HepG2 (cell line): Measurements from ENCODE around the gene RPL41. TPM values are rescaled to one million over a fixed set of nuclear protein-coding genes. Genes with fewer than 3 reads are reported as not detected.

Experiments
- FLYWCH1 ChIP-seq: sonication (generic); formaldehyde crosslinking; IDR thresholded peaks from 2 replicates; pipeline ENCODE4 v1.8.1; 2023; ENCODE audit warnings: mild to moderate bottlenecking, missing genetic modification reagents
- RFXANK ChIP-seq: IDR thresholded peaks from 2 replicates; pipeline ENCODE4 v1.6.1; 2016
- ZC3H4 ChIP-seq: sonication (generic); formaldehyde crosslinking; IDR thresholded peaks from 2 replicates; pipeline ENCODE4 v1.4.0; 2020; ENCODE audit warnings: missing genetic modification reagents, borderline replicate concordance
- ZNF296 ChIP-seq: sonication (generic); formaldehyde crosslinking; conservative IDR thresholded peaks from 2 replicates; pipeline ENCODE4 v1.5.0; 2020; ENCODE audit warnings: mild to moderate bottlenecking, missing genetic modification reagents
- ZNF382 ChIP-seq: sonication (generic); formaldehyde crosslinking; IDR thresholded peaks from 2 replicates; pipeline ENCODE4 v1.5.0; 2020; ENCODE audit warnings: missing genetic modification reagents, mild to moderate bottlenecking, borderline replicate concordance
- ZNF713 ChIP-seq: sonication (generic); formaldehyde crosslinking; IDR thresholded peaks from 2 replicates; pipeline ENCODE4 v1.4.0; 2020; ENCODE audit warnings: mild to moderate bottlenecking, missing genetic modification reagents
- polyA plus RNA-seq, 8 experiments: library from polyadenylated mRNA; depleted of rRNA in 3 of 8; stranded (reverse) in 7 of 8; unstranded in 1 of 8; fragments of >200 nt; fragmentation: Illumina TruSeq in 4 of 8; extraction: Trizol in 4 of 8; gene quantifications; 2 replicates each; pipeline versions ENCODE4 v1.2.1 to v1.2.3, GENCODE V29; 2011 to 2016; ENCODE audit warnings: low read depth in 4 of 8, missing spikeins in 1 of 8, mixed read lengths in 1 of 8; ENCODE audit not compliant: insufficient read depth in 1 of 8
- total RNA-seq, 5 experiments: library from RNA; depleted of rRNA; stranded (reverse); fragments of >200 nt; fragmentation: Illumina TruSeq; extraction: Trizol; gene quantifications; 2 replicates each; pipeline ENCODE4 v1.2.3, GENCODE V29; 2016; ENCODE audit warnings: low read depth in 1 of 5
- TF ChIP-seq, protein P1 (sequence below): sonication (generic); formaldehyde crosslinking; IDR thresholded peaks from 2 replicates; pipeline ENCODE4 v1.9.0; 2021; ENCODE audit warnings: missing genetic modification reagents, borderline replicate concordance
- TF ChIP-seq, protein P2 (sequence below): sonication (generic); formaldehyde crosslinking; IDR thresholded peaks from 2 replicates; pipeline ENCODE4 v1.5.0; 2020; ENCODE audit warnings: missing genetic modification reagents
- TF ChIP-seq, protein P3 (sequence below): sonication (generic); formaldehyde crosslinking; IDR thresholded peaks from 2 replicates; pipeline ENCODE4 v1.9.0; 2021; ENCODE audit warnings: mild to moderate bottlenecking, missing genetic modification reagents
- TF ChIP-seq, protein P4 (sequence below): sonication (generic); formaldehyde crosslinking; IDR thresholded peaks from 2 replicates; pipeline ENCODE4 v1.4.0; 2020; ENCODE audit warnings: mild to moderate bottlenecking, missing genetic modification reagents

Gene RPL41
- total and polyA plus RNA-seq, 2 of the 13 experiments (the other 11 are each of a cell fraction or from before 2014, with no cell fraction given), result 4,012 to 7,670 TPM

DNA sequence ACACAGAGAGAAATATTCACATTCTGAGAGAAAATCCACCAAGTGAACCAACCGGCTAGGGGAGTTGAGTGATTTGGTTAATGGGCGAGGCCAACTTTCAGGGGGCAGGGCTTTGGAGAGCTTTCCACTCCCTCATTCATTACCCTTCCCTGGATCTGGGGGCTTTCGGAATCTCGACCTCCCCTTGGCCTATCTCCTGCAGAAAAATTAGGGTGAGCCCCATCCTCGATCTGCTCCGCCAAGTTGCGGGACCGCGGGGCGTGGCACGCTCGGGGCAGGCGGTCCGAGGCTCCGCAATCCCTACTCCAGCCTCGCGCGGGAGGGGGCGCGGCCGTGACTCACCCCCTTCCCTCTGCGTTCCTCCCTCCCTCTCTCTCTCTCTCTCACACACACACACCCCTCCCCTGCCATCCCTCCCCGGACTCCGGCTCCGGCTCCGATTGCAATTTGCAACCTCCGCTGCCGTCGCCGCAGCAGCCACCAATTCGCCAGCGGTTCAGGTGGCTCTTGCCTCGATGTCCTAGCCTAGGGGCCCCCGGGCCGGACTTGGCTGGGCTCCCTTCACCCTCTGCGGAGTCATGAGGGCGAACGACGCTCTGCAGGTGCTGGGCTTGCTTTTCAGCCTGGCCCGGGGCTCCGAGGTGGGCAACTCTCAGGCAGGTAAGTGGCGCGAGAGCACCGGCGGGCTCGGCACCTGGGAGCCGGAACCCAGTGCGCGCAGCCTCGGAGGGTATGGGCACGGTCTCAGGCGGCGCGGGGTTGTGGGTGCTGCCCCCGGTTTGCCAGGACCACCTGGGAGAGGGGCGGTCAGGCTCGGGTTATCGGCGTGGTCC, 36.5 kb upstream of the RPL41 start, which contains the start of gene ERBB3 (continued):
- TF ChIP-seq, protein P1, sequence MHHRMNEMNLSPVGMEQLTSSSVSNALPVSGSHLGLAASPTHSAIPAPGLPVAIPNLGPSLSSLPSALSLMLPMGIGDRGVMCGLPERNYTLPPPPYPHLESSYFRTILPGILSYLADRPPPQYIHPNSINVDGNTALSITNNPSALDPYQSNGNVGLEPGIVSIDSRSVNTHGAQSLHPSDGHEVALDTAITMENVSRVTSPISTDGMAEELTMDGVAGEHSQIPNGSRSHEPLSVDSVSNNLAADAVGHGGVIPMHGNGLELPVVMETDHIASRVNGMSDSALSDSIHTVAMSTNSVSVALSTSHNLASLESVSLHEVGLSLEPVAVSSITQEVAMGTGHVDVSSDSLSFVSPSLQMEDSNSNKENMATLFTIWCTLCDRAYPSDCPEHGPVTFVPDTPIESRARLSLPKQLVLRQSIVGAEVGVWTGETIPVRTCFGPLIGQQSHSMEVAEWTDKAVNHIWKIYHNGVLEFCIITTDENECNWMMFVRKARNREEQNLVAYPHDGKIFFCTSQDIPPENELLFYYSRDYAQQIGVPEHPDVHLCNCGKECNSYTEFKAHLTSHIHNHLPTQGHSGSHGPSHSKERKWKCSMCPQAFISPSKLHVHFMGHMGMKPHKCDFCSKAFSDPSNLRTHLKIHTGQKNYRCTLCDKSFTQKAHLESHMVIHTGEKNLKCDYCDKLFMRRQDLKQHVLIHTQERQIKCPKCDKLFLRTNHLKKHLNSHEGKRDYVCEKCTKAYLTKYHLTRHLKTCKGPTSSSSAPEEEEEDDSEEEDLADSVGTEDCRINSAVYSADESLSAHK (CRISPR knock-in tag), result no peak
- no peak for TF ChIP-seq ZNF382
- TF ChIP-seq ZNF713 (CRISPR knock-in tag), result no peak
- TF ChIP-seq ZNF296, result no peak
- TF ChIP-seq, protein P2, sequence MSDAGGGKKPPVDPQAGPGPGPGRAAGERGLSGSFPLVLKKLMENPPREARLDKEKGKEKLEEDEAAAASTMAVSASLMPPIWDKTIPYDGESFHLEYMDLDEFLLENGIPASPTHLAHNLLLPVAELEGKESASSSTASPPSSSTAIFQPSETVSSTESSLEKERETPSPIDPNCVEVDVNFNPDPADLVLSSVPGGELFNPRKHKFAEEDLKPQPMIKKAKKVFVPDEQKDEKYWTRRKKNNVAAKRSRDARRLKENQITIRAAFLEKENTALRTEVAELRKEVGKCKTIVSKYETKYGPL (CRISPR knock-in tag), result 0 out of 2 replicates have a peak, but pooled peaks have one; percentile 25
- TF ChIP-seq ZC3H4 (CRISPR knock-in tag), result no peak
- no peak for TF ChIP-seq RFXANK (CRISPR knock-in tag)
- peak; percentile 87; the same call in 1 of the 2 replicates for TF ChIP-seq FLYWCH1 (CRISPR knock-in tag)
- TF ChIP-seq, protein P3, sequence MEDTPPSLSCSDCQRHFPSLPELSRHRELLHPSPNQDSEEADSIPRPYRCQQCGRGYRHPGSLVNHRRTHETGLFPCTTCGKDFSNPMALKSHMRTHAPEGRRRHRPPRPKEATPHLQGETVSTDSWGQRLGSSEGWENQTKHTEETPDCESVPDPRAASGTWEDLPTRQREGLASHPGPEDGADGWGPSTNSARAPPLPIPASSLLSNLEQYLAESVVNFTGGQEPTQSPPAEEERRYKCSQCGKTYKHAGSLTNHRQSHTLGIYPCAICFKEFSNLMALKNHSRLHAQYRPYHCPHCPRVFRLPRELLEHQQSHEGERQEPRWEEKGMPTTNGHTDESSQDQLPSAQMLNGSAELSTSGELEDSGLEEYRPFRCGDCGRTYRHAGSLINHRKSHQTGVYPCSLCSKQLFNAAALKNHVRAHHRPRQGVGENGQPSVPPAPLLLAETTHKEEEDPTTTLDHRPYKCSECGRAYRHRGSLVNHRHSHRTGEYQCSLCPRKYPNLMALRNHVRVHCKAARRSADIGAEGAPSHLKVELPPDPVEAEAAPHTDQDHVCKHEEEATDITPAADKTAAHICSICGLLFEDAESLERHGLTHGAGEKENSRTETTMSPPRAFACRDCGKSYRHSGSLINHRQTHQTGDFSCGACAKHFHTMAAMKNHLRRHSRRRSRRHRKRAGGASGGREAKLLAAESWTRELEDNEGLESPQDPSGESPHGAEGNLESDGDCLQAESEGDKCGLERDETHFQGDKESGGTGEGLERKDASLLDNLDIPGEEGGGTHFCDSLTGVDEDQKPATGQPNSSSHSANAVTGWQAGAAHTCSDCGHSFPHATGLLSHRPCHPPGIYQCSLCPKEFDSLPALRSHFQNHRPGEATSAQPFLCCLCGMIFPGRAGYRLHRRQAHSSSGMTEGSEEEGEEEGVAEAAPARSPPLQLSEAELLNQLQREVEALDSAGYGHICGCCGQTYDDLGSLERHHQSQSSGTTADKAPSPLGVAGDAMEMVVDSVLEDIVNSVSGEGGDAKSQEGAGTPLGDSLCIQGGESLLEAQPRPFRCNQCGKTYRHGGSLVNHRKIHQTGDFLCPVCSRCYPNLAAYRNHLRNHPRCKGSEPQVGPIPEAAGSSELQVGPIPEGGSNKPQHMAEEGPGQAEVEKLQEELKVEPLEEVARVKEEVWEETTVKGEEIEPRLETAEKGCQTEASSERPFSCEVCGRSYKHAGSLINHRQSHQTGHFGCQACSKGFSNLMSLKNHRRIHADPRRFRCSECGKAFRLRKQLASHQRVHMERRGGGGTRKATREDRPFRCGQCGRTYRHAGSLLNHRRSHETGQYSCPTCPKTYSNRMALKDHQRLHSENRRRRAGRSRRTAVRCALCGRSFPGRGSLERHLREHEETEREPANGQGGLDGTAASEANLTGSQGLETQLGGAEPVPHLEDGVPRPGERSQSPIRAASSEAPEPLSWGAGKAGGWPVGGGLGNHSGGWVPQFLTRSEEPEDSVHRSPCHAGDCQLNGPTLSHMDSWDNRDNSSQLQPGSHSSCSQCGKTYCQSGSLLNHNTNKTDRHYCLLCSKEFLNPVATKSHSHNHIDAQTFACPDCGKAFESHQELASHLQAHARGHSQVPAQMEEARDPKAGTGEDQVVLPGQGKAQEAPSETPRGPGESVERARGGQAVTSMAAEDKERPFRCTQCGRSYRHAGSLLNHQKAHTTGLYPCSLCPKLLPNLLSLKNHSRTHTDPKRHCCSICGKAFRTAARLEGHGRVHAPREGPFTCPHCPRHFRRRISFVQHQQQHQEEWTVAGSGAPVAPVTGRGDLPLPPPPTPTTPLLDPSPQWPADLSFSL (CRISPR knock-in tag), result no peak
- TF ChIP-seq, protein P4, sequence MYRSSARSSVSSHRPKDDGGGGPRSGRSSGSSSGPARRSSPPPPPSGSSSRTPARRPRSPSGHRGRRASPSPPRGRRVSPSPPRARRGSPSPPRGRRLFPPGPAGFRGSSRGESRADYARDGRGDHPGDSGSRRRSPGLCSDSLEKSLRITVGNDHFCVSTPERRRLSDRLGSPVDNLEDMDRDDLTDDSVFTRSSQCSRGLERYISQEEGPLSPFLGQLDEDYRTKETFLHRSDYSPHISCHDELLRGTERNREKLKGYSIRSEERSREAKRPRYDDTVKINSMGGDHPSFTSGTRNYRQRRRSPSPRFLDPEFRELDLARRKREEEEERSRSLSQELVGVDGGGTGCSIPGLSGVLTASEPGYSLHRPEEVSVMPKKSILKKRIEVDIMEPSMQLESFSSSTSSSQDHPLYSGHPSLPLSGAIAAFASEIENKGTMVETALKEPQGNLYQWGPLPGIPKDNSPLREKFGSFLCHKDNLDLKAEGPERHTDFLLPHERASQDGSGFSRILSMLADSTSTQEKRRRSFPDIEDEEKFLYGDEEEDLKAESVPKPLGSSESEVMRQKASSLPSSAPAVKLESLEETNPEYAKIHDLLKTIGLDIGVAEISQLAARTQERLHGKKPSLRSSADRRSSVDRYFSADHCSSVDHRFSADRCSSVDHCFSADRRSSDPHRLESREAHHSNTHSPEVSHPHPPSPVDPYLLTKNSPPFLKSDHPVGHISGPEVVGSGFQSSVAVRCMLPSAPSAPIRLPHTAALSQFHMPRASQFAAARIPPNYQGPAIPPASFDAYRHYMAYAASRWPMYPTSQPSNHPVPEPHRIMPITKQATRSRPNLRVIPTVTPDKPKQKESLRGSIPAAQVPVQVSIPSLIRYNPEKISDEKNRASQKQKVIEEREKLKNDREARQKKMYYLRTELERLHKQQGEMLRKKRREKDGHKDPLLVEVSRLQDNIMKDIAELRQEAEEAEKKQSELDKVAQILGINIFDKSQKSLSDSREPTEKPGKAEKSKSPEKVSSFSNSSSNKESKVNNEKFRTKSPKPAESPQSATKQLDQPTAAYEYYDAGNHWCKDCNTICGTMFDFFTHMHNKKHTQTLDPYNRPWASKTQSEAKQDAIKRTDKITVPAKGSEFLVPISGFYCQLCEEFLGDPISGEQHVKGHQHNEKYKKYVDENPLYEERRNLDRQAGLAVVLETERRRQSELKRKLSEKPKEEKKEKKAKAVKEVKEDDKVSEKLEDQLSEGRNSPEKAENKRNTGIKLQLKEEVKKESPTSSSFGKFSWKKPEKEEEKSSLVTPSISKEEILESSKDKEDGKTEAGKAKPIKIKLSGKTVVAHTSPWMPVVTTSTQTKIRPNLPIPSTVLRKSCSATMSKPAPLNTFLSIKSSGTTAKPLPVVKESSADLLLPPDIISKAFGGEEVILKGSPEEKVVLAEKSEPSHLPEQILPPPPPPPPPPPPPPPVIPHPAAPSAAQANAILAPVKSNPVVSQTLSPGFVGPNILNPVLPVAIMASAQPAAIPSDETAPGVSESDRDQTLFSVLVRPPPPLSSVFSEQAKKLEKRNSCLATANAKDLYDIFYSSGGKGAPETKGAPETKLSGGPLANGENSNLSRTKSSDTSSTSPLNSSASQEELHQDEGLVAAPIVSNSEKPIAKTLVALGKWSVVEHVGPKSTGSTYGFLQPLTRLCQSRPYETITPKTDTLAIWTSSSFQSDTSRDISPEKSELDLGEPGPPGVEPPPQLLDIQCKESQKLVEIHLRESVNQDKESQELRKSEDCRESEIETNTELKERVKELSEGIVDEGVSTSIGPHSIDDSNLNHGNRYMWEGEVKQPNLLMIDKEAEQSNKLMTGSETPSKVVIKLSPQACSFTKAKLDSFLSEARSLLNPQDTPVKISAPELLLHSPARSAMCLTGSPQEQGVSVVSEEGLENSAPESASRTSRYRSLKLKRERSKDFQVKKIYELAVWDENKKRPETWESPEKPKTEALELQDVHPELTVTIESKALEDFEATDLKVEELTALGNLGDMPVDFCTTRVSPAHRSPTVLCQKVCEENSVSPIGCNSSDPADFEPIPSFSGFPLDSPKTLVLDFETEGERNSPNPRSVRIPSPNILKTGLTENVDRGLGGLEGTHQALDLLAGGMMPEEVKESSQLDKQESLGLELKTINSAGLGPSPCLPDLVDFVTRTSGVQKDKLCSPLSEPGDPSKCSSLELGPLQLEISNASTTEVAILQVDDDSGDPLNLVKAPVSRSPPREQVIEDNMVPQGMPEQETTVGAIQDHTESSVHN, result no peak
